A549 (cell line): ENCODE results near the gene UBE2E1. TPM values are rescaled to one million over a fixed set of nuclear protein-coding genes. Genes with fewer than 3 reads are reported as not detected.

ENCODE experiments used
- ATAC-seq, 2 experiments: fragments of 200-7000 bp in 1 of 2; fragments of >200 bp in 1 of 2; cut with Nextera tagmentation in 1 of 2; cut with Tn5 transposase in 1 of 2; 3 replicates each; pipeline versions ENCODE4 v1.8.0 to v1.9.1; 2018 to 2020; ENCODE audit warnings: mild to moderate bottlenecking in 1 of 2, moderate library complexity in 1 of 2
- CTCF ChIA-PET: fragments of 300-600 bp; sonication (Branson Sonifier 250); formaldehyde crosslinking; extraction: SDS; loops from one replicate; lab custom pipeline; 2021; ENCODE audit warnings: antibody characterized with exemption, inconsistent platforms; lab: Yijun Ruan, JAX
- POLR2A ChIA-PET: fragments of 350-600 bp; formaldehyde crosslinking; extraction: SDS; loops from one replicate; lab custom pipeline; 2021; ENCODE audit warnings: antibody characterized with exemption, inconsistent platforms; lab: Yijun Ruan, JAX
- DNase-seq, 2 experiments: peaks; one replicate each; pipeline versions ENCODE4 v3.0.0 to v3.0.0-alpha.2; 2011 to 2016; ENCODE audit warnings: low read depth in 1 of 2, low spot score in 1 of 2
- FAIRE-seq: peaks from 2 replicates; lab custom pipeline; 2011; peaks lifted over from hg19 to GRCh38; lab: Jason Lieb, UNC
- H3K27ac ChIP-seq, 2 experiments: fragments of >200 bp; sonication (Bioruptor Twin); formaldehyde crosslinking; 3 replicates each; pipeline ENCODE4 v1.5.1; 2016 to 2017
- H3K4me1 ChIP-seq: fragments of >200 bp; sonication (Bioruptor Twin); formaldehyde crosslinking; 3 replicates; pipeline ENCODE4 v1.6.1; 2016
- H3K4me2 ChIP-seq: fragments of >200 bp; sonication (Bioruptor Twin); formaldehyde crosslinking; 3 replicates; pipeline ENCODE4 v1.6.1; 2016
- H3K4me3 ChIP-seq: fragments of >200 bp; sonication (Bioruptor Twin); formaldehyde crosslinking; 3 replicates; pipeline ENCODE4 v1.5.1; 2016
- H3K9me3 ChIP-seq: fragments of >200 bp; sonication (Bioruptor Twin); formaldehyde crosslinking; 3 replicates; pipeline ENCODE4 v1.6.1; 2016
- CBX2 ChIP-seq: fragments of 200-600 bp; sonication (generic); IDR thresholded peaks from 2 replicates; pipeline ENCODE4 v1.6.1; 2016; ENCODE audit warnings: low read depth, mild to moderate bottlenecking, borderline replicate concordance
- EP300 ChIP-seq, 2 experiments: fragments of >200 bp; sonication (Bioruptor Twin); formaldehyde crosslinking; IDR thresholded peaks; 2 replicates in 1 of 2; 3 replicates in 1 of 2; pipeline ENCODE4 v1.6.1; 2016 to 2017
- FOSB ChIP-seq: fragments of 250-450 bp; sonication (Bioruptor Pico); IDR thresholded peaks from 2 replicates; pipeline ENCODE4 v1.5.0; 2020; ENCODE audit warnings: mild to moderate bottlenecking, moderate library complexity
- FOSL2 ChIP-seq, 2 experiments: fragments of 450-650 bp in 1 of 2; fragments of >200 bp in 1 of 2; sonication (Bioruptor Twin) in 1 of 2; formaldehyde crosslinking; IDR thresholded peaks; 2 replicates each; pipeline versions ENCODE4 v1.5.0 to v1.6.1; 2016 to 2020; ENCODE audit warnings: mild to moderate bottlenecking in 1 of 2, moderate library complexity in 1 of 2
- FOXS1 ChIP-seq: fragments of 250-450 bp; sonication (Bioruptor Pico); IDR thresholded peaks from 2 replicates; pipeline ENCODE4 v1.5.0; 2020; ENCODE audit warnings: mild to moderate bottlenecking, moderate library complexity
- GATA3 ChIP-seq: IDR thresholded peaks from 2 replicates; pipeline ENCODE4 v1.6.1; 2012; ENCODE audit warnings: borderline replicate concordance
- HOXA7 ChIP-seq: fragments of 250-450 bp; sonication (Bioruptor Pico); IDR thresholded peaks from 2 replicates; pipeline ENCODE4 v1.5.0; 2020; ENCODE audit warnings: mild to moderate bottlenecking, moderate library complexity
- KDM5A ChIP-seq: fragments of 200-600 bp; sonication (generic); IDR thresholded peaks from 2 replicates; pipeline ENCODE4 v1.6.1; 2016; ENCODE audit warnings: antibody characterized with exemption, mild to moderate bottlenecking
- PHF8 ChIP-seq: fragments of 200-600 bp; sonication (generic); IDR thresholded peaks from 2 replicates; pipeline ENCODE4 v1.6.1; 2016; ENCODE audit warnings: low read depth, mild to moderate bottlenecking, antibody characterized with exemption, moderate library complexity, borderline replicate concordance
- POLR2AphosphoS2 ChIP-seq: conservative IDR thresholded peaks from 2 replicates; pipeline ENCODE4 v1.6.1; 2012; ENCODE audit warnings: low read length, improper control_type of control experiment, inconsistent platforms
- TFCP2L1 ChIP-seq: fragments of 250-450 bp; sonication (Bioruptor Pico); IDR thresholded peaks from 2 replicates; pipeline ENCODE4 v1.5.0; 2021; ENCODE audit warnings: mild to moderate bottlenecking
- TP53 ChIP-seq: fragments of 250-450 bp; sonication (Bioruptor Pico); IDR thresholded peaks from 2 replicates; pipeline ENCODE4 v1.5.0; 2021; ENCODE audit warnings: mild to moderate bottlenecking, moderate library complexity
- WGBS: methylation state at CpG from one replicate; pipeline ENCODE4 v1.1.6; 2017; ENCODE audit errors: missing lambda C conversion rate; 5-methylcytosine and 5-hydroxymethylcytosine counted together
- polyA plus RNA-seq, 4 experiments: library from polyadenylated mRNA; depleted of rRNA in 3 of 4; stranded (reverse); fragments of >200 nt; fragmentation: RNase III in 1 of 4; extraction: RNeasy Plus Mini Kit Qiagen cat#74134 plus additional on column Dnase treatment in 1 of 4; gene quantifications; 2 replicates in 3 of 4; 3 replicates in 1 of 4; pipeline ENCODE4 v1.2.3, GENCODE V29; 2011 to 2017
- TF ChIP-seq, protein P1 (sequence below): fragments of >200 bp; sonication (Bioruptor Twin); formaldehyde crosslinking; IDR thresholded peaks from 3 replicates; pipeline ENCODE4 v1.6.1; 2016
- TF ChIP-seq, protein P2 (sequence below): fragments of 250-450 bp; sonication (Bioruptor Pico); IDR thresholded peaks from 2 replicates; pipeline ENCODE4 v1.5.0; 2021; ENCODE audit warnings: mild to moderate bottlenecking, moderate library complexity, borderline replicate concordance
- TF ChIP-seq, protein P3 (sequence below): IDR thresholded peaks from 2 replicates; pipeline ENCODE4 v1.6.1; 2012
- TF ChIP-seq, protein P4 (sequence below): fragments of >200 bp; sonication (Bioruptor Twin); formaldehyde crosslinking; IDR thresholded peaks from 2 replicates; pipeline ENCODE4 v1.6.1; 2016
- TF ChIP-seq, protein P5 (sequence below): fragments of 200-600 bp; sonication (generic); IDR thresholded peaks from 2 replicates; pipeline ENCODE4 v1.6.1; 2016; ENCODE audit warnings: antibody characterized with exemption, mild to moderate bottlenecking, moderate library complexity
- TF ChIP-seq, protein P6 (sequence below): fragments of >200 bp; sonication (Bioruptor Twin); formaldehyde crosslinking; IDR thresholded peaks from 3 replicates; pipeline ENCODE4 v1.5.1; 2016

UBE2E1 gene
- polyA plus RNA-seq, 2 of the 4 experiments (the other 2 are of a cell fraction) = 151 to 198 TPM

DNA sequence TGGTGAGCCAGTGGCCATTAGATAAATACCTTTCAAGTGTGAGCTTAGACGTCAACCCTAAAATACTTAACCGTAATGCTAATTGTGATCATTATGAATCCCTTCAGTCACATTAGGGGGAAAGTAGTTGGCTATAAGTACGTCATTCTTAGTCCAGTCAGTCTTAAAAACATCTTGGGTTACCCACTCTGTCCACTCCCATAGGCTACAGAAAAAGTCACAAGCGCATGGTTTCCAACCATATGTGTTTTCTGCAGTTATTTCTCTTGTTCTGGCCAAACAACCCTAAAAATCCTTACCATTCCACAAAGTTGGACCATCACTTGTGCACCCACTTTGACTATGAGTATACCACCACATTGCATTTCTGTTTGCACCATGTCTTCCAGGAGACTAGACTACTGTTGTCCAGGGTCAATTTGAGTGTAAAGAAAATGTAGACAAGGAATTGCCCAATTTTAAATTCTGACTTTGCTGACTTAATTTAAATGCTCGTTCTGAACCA, 114.4 kb downstream of the UBE2E1 start:
- no peak overlapping the region for H3K4me3 ChIP-seq
- H3K9me3 ChIP-seq = no peaks in the 10 kb centered on the region
- 88% methylated on average over 5 of the region's 5 CpGs for WGBS
- ChIA-PET POLR2A (no interaction called here), CTCF (no interaction called here)
- FAIRE-seq (no peak), ATAC-seq (no peak), DNase-seq (no peak)
- H3K27ac ChIP-seq = no peak overlapping the region
- peaks cover 32% of the 10 kb centered on the region for H3K4me1 ChIP-seq
- TF ChIP-seq TP53 (0 out of 2 replicates have a peak, but pooled peaks have one; percentile 44), POLR2AphosphoS2 (peak; percentile 86), PHF8 (no peak), HOXA7 (CRISPR knock-in tag) (peak; percentile 93), TFCP2L1 (CRISPR knock-in tag) (peak; percentile 22; the same call in 1 of the 2 replicates), FOSB (CRISPR knock-in tag) (peak; percentile 85), EP300 (IDR thresholded peaks at IDR 0.05) (no peak), CBX2 (no peak), FOSL2 (IDR thresholded peaks at IDR 0.05) (no peak), FOSL2 (CRISPR knock-in tag; IDR thresholded peaks at IDR 0.05) (no peak)
- H3K4me2 ChIP-seq = peak overlapping the region; percentile 98

DNA sequence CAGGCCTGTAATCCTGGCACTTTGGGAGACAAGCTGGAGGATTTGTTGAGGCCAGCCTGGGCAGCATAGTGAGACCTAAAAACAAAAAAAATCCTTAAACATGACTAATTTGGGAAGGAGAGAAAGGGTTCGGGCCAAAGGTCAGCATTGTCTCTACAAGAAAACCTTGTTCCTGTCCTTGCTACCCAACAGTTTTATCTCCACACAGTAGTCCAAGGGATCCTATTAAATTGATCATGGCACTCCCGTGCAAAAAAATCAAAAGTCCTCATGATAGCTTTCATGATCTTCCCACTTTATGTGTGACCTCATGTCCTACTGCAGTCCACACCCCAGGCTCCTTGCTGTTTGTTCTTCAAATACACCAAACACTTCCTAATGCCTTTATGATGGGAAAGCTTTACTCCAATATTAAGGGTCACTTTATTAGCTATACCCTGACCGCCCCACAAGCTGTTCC, 115.3 kb downstream of the UBE2E1 start:
- H3K4me2 ChIP-seq = peak overlapping the region; percentile 98; the same call in 1 of the 3 replicates
- no peak overlapping the region for H3K27ac ChIP-seq
- H3K9me3 ChIP-seq = no peaks in the 10 kb centered on the region
- CTCF ChIA-PET = no interaction called here
- WGBS = 89% methylated on average over 3 of the region's 3 CpGs
- no peak overlapping the region for H3K4me3 ChIP-seq
- ATAC-seq (no peak), FAIRE-seq (no peak), DNase-seq (peak in 1 of 2 experiments; percentile 21)
- POLR2A ChIA-PET = interaction anchor here (0.5 to 0.6 kb wide), 2 partner anchors 15 to 1593 kb away, joined by 4 to 5 read pairs; no protein-coding TSS in a partner anchor
- TF ChIP-seq, protein P1, sequence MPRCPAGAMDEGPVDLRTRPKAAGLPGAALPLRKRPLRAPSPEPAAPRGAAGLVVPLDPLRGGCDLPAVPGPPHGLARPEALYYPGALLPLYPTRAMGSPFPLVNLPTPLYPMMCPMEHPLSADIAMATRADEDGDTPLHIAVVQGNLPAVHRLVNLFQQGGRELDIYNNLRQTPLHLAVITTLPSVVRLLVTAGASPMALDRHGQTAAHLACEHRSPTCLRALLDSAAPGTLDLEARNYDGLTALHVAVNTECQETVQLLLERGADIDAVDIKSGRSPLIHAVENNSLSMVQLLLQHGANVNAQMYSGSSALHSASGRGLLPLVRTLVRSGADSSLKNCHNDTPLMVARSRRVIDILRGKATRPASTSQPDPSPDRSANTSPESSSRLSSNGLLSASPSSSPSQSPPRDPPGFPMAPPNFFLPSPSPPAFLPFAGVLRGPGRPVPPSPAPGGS = 0 out of 3 replicates have a peak, but pooled peaks have one; percentile 19
- TF ChIP-seq HOXA7 (CRISPR knock-in tag) (peak; percentile 87), POLR2AphosphoS2 (peak; percentile 37), GATA3 (no peak; the same call in 1 of the 2 replicates), FOSB (CRISPR knock-in tag) (peak; percentile 87), TFCP2L1 (CRISPR knock-in tag) (peak; percentile 89), TP53 (peak; percentile 76; the same call in 1 of the 2 replicates), FOXS1 (no peak)
- TF ChIP-seq, protein P2, sequence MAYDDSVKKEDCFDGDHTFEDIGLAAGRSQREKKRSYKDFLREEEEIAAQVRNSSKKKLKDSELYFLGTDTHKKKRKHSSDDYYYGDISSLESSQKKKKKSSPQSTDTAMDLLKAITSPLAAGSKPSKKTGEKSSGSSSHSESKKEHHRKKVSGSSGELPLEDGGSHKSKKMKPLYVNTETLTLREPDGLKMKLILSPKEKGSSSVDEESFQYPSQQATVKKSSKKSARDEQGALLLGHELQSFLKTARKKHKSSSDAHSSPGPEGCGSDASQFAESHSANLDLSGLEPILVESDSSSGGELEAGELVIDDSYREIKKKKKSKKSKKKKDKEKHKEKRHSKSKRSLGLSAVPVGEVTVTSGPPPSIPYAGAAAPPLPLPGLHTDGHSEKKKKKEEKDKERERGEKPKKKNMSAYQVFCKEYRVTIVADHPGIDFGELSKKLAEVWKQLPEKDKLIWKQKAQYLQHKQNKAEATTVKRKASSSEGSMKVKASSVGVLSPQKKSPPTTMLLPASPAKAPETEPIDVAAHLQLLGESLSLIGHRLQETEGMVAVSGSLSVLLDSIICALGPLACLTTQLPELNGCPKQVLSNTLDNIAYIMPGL (CRISPR knock-in tag) = 0 out of 2 replicates have a peak, but pooled peaks have one; percentile 17
- TF ChIP-seq, protein P3, sequence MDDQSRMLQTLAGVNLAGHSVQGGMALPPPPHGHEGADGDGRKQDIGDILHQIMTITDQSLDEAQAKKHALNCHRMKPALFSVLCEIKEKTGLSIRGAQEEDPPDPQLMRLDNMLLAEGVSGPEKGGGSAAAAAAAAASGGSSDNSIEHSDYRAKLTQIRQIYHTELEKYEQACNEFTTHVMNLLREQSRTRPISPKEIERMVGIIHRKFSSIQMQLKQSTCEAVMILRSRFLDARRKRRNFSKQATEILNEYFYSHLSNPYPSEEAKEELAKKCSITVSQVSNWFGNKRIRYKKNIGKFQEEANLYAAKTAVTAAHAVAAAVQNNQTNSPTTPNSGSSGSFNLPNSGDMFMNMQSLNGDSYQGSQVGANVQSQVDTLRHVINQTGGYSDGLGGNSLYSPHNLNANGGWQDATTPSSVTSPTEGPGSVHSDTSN = 0 out of 2 replicates have a peak, but pooled peaks have one; percentile 33
- TF ChIP-seq, protein P4, sequence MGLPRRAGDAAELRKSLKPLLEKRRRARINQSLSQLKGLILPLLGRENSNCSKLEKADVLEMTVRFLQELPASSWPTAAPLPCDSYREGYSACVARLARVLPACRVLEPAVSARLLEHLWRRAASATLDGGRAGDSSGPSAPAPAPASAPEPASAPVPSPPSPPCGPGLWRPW = no peak
- H3K4me1 ChIP-seq = peaks cover 24% of the 10 kb centered on the region

DNA sequence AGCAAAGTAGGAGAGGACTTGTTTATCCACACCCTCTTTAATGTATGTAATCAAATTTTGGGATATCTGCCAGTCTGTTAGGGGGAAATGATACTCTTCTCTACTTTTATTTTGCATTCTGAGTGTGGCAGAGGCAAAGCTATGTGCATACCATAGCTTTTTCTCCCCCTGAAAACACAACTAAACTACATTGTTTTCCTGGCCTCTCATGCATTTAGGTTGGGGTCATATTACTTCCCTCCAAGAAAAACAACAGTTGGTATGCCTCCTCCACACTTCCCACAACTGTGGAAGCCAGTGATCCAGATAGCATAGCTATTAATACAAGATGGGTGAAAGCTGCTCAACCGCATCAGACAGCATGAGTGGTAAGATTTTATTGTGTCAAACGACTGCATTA, 118.0 kb downstream of the UBE2E1 start:
- Histone ChIP-seq H3K9me3 (no peaks in the 10 kb centered on the region), H3K4me2 (no peak overlapping the region), H3K27ac (no peak overlapping the region), H3K4me1 (peaks cover 42% of the 10 kb centered on the region), H3K4me3 (no peak overlapping the region)
- FAIRE-seq (no peak), ATAC-seq (peak; percentile 6 to 20; a peak in 3 of 6 replicates), DNase-seq (no peak)
- ChIA-PET POLR2A (interaction anchor here (1.2 kb wide), 1 partner anchor 23 kb away, joined by 3 read pairs; no protein-coding TSS in a partner anchor), CTCF (interaction anchor here (1.2 to 1.5 kb wide), 2 partner anchors 10 to 19 kb away, joined by 3 to 4 read pairs; no protein-coding TSS in a partner anchor)
- 81% methylated on average over 2 of the region's 2 CpGs for WGBS
- TF ChIP-seq, protein P5, sequence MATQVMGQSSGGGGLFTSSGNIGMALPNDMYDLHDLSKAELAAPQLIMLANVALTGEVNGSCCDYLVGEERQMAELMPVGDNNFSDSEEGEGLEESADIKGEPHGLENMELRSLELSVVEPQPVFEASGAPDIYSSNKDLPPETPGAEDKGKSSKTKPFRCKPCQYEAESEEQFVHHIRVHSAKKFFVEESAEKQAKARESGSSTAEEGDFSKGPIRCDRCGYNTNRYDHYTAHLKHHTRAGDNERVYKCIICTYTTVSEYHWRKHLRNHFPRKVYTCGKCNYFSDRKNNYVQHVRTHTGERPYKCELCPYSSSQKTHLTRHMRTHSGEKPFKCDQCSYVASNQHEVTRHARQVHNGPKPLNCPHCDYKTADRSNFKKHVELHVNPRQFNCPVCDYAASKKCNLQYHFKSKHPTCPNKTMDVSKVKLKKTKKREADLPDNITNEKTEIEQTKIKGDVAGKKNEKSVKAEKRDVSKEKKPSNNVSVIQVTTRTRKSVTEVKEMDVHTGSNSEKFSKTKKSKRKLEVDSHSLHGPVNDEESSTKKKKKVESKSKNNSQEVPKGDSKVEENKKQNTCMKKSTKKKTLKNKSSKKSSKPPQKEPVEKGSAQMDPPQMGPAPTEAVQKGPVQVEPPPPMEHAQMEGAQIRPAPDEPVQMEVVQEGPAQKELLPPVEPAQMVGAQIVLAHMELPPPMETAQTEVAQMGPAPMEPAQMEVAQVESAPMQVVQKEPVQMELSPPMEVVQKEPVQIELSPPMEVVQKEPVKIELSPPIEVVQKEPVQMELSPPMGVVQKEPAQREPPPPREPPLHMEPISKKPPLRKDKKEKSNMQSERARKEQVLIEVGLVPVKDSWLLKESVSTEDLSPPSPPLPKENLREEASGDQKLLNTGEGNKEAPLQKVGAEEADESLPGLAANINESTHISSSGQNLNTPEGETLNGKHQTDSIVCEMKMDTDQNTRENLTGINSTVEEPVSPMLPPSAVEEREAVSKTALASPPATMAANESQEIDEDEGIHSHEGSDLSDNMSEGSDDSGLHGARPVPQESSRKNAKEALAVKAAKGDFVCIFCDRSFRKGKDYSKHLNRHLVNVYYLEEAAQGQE = no peak
- TF ChIP-seq, protein P6, sequence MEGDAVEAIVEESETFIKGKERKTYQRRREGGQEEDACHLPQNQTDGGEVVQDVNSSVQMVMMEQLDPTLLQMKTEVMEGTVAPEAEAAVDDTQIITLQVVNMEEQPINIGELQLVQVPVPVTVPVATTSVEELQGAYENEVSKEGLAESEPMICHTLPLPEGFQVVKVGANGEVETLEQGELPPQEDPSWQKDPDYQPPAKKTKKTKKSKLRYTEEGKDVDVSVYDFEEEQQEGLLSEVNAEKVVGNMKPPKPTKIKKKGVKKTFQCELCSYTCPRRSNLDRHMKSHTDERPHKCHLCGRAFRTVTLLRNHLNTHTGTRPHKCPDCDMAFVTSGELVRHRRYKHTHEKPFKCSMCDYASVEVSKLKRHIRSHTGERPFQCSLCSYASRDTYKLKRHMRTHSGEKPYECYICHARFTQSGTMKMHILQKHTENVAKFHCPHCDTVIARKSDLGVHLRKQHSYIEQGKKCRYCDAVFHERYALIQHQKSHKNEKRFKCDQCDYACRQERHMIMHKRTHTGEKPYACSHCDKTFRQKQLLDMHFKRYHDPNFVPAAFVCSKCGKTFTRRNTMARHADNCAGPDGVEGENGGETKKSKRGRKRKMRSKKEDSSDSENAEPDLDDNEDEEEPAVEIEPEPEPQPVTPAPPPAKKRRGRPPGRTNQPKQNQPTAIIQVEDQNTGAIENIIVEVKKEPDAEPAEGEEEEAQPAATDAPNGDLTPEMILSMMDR = no peak
- TF ChIP-seq, protein P4 = no peak
- TF ChIP-seq KDM5A = no peak
